ENCODE data around the gene VAMP2.
"Not testable (repeated sequence)": the region's sequence is repeated elsewhere in the genome, so short reads cannot be mapped to it uniquely, and the experiment has no call there.

VAMP2 gene

GRCh38 chr17:8175795-8176196 is 13.0 kb upstream of the VAMP2 start:
- ATAC-seq = no peak

GRCh38 chr17:8173871-8174322 is 11.1 kb upstream of the VAMP2 start:
- ATAC-seq = no peak

GRCh38 chr17:8173056-8173870 is 10.5 kb upstream of the VAMP2 start:
- peak; percentile 82 to 87 for ATAC-seq

GRCh38 chr17:8170186-8170585 is 7.4 kb upstream of the VAMP2 start:
- not testable (repeated sequence) for ATAC-seq

- no peak for ATAC-seq
Measured at GRCh38 chr17:8167526-8167925, 4.8 kb upstream of the VAMP2 start.

GRCh38 chr17:8166731-8167130 is 4.0 kb upstream of the VAMP2 start:
- no peak for ATAC-seq

GRCh38 chr17:8164815-8165131 is 2.0 kb upstream of the VAMP2 start:
- no peak for ATAC-seq

- peak; percentile 39 to 50 for ATAC-seq
Measured at GRCh38 chr17:8163978-8164814, 1.4 kb upstream of the VAMP2 start.

DNA sequence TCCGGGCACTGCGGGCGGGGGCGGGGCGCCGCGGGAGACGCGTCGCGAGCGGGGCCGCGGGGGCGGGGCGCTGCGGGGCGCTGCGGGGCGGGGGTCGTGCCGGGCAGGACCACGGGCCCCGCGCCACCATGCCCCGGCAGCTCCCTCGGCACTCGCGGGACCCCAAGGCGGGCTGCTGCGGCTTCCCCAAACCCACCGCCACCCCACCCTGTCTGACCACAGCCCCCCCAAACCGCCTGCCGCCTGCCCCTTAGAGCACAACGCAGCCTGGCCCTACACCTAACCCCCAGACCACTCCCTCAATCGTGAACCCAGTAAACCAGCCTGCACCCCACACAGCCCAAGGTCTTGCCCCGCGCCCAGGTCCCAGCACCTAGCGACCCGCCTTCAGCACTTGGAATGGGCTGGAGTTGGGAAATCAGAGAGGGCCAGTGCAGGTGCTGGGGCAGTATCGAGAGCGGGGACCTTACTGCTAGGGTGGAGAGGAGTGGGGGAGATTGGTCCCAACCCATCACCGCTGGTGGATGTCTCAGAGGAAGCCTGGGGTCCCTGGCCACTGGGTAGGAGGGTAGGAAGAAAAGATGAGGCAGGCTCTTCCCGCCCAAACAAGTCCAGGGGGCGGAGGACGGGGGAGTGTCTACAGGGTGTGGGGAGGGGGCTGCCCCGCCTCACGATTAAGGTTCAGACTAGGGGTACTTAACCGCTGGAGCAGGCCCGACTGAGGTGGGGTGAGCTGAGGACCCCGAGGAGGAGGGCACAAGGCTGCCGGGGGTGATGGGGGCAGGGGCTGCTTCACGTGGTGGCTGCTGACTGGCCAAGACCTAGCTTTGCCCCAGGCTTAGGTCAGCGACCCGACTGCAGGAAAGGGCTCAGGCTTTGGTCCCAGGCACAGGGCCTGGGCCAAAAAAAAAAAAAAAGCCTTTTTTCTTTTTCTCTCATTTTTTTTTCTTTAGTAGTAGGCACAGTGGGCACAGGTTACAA is 539 bp upstream of the VAMP2 start:
- peak; percentile 1 to 6 for ATAC-seq

GRCh38 chr17:8161289-8162232 is 1.2 kb downstream of the VAMP2 start:
- ATAC-seq = no peak

DNA sequence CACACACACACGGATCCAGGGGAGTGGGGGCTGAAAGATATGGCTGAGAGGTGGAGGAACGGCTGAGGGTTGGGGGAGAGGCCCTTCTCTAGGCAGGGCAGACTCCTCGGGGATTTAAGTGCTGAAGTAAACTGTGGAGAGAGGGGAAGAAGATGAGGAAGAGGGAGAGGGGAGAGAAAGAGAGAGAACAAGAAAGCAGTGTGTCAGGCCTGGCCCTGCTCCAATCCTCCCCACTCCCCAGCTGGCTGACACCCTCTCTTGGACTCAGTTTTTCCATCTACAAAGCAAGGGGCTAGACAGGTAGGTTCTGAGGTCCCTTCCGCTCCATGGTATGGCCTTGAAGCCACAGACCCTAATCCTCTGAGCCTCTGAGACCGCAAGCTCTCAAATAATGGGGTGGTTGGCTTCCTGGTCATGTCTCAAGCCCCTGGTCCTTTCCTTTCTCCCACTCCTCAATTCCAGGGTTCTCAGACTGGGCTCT is 2.0 kb downstream of the VAMP2 start:
- no peak for ATAC-seq

GRCh38 chr17:8160224-8160577 is 2.5 kb downstream of the VAMP2 start:
- ATAC-seq = no peak

GRCh38 chr17:8159459-8160223 is 3.1 kb downstream of the VAMP2 start:
- no peak for ATAC-seq

DNA sequence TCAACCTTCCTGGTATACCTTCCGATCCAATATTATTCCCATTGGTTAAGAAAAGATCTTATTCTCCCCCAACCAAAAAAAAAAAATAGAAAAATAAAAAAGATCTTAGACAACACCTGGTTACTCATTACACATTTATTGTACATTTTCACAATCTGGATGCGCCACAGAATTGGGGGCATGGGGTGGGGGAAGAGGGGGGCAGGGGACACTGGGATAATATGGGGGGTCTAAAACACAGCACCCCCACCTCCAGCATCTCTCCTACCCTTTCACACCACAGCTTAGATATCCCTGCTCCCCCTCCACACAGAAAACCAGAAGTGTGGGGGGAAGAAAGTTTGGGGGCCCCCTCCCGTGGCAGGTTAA is 3.7 kb downstream of the VAMP2 start:
- no peak for ATAC-seq

DNA sequence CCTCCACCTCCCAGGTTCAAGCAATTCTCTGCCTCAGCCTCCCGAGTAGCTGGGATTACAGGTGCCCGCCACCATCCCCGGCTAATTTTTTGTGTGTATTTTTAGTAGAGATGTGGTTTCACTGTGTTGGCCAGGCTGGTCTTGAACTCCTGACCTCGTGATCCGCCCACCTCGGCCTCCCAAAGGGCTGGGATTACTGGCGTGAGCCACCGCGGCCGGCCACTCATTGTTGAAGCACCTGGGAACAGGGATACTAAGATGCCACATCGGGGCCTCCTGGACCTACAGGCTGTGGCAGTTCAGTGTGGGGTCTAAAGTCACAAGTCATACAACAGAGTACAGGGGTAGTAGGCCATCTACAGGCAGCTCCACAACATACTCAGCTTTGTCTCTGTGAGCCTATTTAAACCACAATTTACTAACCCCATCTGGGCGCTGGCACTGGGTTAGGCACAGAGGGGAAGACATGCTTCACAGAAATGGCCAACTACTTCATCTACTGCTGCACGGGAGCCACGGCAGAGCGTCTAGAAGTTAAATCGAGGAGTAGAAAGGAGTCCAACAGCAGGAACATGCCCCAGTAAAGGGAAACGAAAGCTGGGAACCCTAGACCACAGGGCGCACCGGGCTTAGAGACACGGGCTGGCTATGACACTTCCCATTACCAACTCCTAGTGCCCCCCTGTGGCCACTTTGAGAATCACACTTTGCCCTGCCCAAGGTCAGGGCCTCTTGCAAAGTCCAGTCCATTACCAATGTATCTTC is 4.3 kb downstream of the VAMP2 start:
- peak in 1 of 2 donors; percentile 11 for ATAC-seq

DNA sequence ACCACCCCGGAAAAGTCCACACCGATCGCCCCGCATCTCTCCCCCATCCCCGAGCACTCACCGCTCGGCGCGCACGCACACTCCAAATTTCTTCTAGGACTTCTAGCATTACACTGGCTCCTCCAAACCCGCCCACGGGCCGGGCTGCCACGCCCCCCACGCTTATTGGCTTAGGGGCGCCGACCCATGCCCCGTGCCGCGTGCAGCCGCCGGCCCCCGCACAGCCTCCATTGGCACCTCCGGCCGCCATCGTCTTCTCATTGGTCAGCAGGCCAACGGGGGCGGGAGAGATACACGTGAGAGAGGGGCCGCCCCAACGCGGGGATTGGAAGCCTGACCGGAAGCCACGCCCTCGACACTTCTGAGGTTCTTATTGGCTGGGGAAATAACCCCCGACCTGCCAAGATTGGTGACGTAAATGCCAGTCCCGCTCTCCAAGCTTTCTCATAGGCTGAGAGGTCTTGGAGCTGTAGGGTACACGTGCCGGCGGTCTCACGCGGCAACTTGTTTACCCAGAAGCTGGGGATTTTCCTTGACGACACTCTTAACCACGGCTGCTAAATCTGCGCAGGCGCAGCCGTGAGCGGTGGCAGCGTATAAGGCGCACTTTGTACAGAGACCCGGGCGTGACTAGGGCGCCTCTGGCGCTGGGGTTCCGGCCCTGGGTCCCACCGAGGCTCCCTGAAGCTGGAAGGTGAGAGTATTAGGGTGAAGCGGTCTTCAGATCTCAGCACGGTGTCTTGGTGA is 6.3 kb downstream of the VAMP2 start:
- ATAC-seq = peak; percentile 81 to 83

DNA sequence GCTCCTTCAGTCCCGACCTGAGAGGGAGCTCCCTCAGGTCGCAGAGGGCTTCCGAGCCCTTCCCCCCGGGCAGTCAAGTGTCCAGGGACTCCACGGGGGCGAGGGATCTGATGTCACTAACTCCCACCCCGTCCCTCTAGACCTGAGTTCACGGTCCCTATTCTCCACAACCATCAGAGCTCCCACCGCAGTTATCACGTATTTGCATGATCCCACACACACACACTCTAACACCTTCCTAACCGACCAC is 6.8 kb downstream of the VAMP2 start:
- no peak for ATAC-seq

DNA sequence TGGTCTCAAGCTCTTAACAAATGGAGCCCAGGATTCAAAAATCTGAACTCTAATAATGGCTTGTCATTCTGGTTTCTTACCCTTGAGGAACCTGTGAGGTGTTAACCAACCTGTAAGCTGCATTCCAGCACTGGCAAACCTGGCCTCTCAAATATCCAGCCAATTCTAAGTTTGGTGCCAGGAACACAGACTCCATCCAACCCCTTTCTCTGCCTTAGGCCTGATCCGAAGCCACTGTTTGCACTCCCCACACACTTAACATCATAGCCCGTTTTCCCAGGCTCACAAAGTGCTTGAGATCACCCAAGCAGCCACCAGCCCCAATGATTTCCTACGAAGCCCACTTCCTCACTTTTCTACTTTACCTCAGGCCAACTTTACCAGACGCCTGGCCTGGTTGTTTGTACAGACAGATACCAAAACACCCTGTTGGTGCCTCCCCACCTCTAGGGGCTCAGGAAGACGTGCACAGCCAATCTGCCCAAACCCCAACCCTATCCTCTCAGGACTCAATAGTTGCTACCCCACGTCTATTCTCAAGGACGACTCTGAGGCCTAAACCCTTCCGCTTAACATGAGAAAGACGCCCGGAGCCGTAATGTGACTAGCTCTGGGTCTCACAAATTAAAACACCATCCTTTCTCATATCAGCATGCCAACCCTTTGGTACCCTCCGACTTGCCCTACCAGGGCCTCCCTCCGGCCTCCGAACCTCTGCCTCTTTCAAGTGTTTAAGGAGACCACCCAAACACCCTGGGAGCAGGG is 7.3 kb downstream of the VAMP2 start:
- no peak for ATAC-seq

Data from activated CD4-positive, CD25-positive, alpha-beta regulatory T cell treated with anti-CD3 and anti-CD28 coated beads, Interleukin-2, amount 50 U/mL, for 24 hours (primary cell).